ENCODE data around the gene TMEM120B.
"Not testable (repeated sequence)": the region's sequence is repeated elsewhere in the genome, so short reads cannot be mapped to it uniquely, and the experiment has no call there.

Gene TMEM120B

GRCh38 chr12:121787063-121788025 is 74.8 kb downstream of the TMEM120B start:
- no peak for TF ChIP-seq JUND (IDR thresholded peaks at IDR 0.05; ENCODE audit: low read depth)
- DNase-seq (ENCODE audit: low read depth in 1 of 2, low spot score in 1 of 2) = peak in 1 of 2 experiments; percentile 59
- in situ Hi-C loops (cut with HindIII; ENCODE audit: low pct_unique_long_range_greater_than_20kb, low sequenced_read_pairs) = no loop called here

- in situ Hi-C loops (cut with HindIII; ENCODE audit: low pct_unique_long_range_greater_than_20kb, low sequenced_read_pairs) = no loop called here
- TF ChIP-seq JUND (IDR thresholded peaks at IDR 0.05; ENCODE audit: low read depth) = no peak
- no peak for DNase-seq (ENCODE audit: low read depth in 1 of 2, low spot score in 1 of 2)
Measured at GRCh38 chr12:121788176-121788818, 75.7 kb downstream of the TMEM120B start.

DNA sequence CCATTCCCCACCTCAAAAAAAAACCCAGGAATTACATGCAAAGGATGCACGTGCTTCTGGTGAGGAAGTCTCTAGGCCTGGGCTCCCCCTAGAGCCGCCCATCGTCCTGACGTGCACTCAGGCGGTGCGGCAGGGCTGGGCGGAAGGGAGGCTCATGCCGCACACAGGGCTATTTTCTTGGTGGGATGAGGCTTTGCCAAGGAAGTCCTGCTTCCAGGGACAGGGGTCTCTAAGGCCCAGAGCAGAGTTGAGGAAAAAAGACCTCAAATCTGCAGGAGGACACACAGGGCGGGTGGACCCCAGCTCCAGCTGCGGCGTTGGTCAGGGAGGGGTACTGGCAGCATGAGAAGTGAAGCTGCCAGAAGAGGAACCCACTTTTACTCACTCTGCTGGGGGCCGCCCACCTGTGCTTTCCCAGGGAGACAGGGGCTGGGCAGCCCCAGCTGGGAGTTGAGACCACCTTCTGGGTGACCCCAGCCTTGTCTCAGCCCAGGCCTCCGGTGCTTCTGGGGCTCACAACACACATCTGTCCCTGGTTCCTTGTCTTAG is 76.8 kb downstream of the TMEM120B start:
- in situ Hi-C loops (cut with HindIII; ENCODE audit: low pct_unique_long_range_greater_than_20kb, low sequenced_read_pairs) = no loop called here
- no peak for DNase-seq (ENCODE audit: low read depth in 1 of 2, low spot score in 1 of 2)

GRCh38 chr12:121789800-121790728 is 77.5 kb downstream of the TMEM120B start:
- DNase-seq (ENCODE audit: low read depth in 1 of 2, low spot score in 1 of 2) = no peak
- no peak for TF ChIP-seq JUND (IDR thresholded peaks at IDR 0.05; ENCODE audit: low read depth)
- in situ Hi-C loops (cut with HindIII; ENCODE audit: low pct_unique_long_range_greater_than_20kb, low sequenced_read_pairs) = no loop called here

More for the DNA sequence above, 76.8 kb downstream of the TMEM120B start:
- TF ChIP-seq JUND (IDR thresholded peaks at IDR 0.05; ENCODE audit: low read depth) = no peak

- DNase-seq (ENCODE audit: low read depth in 1 of 2, low spot score in 1 of 2); in situ Hi-C loops (cut with HindIII; ENCODE audit: low pct_unique_long_range_greater_than_20kb, low sequenced_read_pairs): not testable (repeated sequence)
Measured at GRCh38 chr12:121790785-121791184, 78.2 kb downstream of the TMEM120B start.

- in situ Hi-C loops (cut with HindIII; ENCODE audit: low pct_unique_long_range_greater_than_20kb, low sequenced_read_pairs) = no loop called here
- TF ChIP-seq JUND (IDR thresholded peaks at IDR 0.05; ENCODE audit: low read depth) = no peak
- DNase-seq (ENCODE audit: low read depth in 1 of 2, low spot score in 1 of 2) = no peak
Measured at GRCh38 chr12:121791671-121792551, 79.4 kb downstream of the TMEM120B start.

DNA sequence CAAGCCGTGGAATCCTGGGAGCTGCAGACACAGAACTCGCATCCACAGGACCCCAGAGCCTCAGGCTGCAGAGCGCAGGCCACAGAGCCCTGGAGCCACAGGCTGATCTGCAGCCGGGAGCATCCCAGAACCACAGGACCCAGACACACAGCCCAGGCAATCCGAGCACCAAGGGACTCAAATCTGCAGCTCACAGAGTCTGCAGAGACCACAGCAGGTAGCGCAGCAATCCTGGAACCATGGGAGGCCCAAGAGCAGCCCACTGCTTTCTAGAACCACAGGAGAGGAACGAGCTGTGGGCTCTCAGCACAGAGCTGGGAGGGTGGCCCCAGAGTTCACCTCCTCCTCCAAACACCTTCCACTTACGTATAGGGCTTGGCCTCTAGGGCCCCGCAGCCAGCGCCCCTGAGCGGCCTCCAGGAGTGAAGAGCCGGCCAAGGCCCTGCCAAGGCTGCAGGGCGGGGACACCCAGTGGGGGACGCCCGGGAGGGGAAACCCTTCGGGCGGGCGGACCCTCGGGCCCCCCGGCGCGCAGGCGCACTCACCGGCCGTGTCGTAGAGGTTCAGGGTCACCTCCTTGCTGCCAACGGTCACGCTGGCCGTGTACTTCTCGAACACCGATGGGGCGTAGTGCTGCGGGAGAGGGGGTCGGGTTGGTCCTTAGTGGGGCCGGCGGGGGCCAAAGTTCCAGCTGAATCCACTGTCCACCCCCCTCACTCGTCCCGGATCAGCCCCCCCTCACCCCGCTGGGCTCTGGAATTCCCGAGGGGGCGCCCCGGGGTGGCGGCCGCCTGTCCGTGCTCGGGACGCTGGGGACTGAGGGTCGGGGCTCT is 80.3 kb downstream of the TMEM120B start:
- DNase-seq (ENCODE audit: low read depth in 1 of 2, low spot score in 1 of 2) = no peak
- in situ Hi-C loops (cut with HindIII; ENCODE audit: low pct_unique_long_range_greater_than_20kb, low sequenced_read_pairs) = no loop called here
- TF ChIP-seq JUND (IDR thresholded peaks at IDR 0.05; ENCODE audit: low read depth) = no peak

DNA sequence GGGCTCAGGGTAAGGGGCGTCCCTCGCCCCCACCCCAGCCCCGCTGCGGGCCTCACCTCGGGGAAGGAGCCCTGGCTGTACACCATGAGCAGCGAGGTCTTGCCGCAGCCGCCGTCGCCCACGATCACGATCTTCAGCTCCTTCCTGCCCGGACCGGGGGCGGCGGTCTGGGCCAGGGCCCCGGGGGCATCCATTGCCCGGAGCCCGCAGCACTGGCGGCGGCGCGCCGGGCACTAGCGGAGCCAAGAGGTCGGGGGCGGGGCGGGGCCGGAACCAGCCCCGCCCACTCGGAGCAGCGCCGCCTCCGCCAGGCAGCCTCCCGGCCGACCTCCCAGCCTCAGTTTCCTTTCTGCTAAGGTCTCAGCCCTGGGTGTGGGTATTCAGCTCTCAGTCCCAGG is 80.9 kb downstream of the TMEM120B start, which contains the start of gene RHOF:
Gene RHOF (minus strand): TSS at position 249 of the 398 bp plus-strand sequence. CDS start 55 bp downstream, at position 194.
- in situ Hi-C loops (cut with HindIII; ENCODE audit: low pct_unique_long_range_greater_than_20kb, low sequenced_read_pairs) = no loop called here
- TF ChIP-seq JUND (IDR thresholded peaks at IDR 0.05; ENCODE audit: low read depth) = no peak
- DNase-seq (ENCODE audit: low read depth in 1 of 2, low spot score in 1 of 2) = peak in 1 of 2 experiments; percentile 59

GRCh38 chr12:121793838-121794533 is 81.4 kb downstream of the TMEM120B start:
- in situ Hi-C loops (cut with HindIII; ENCODE audit: low pct_unique_long_range_greater_than_20kb, low sequenced_read_pairs) = no loop called here
- peak; percentile 83 to 96 for DNase-seq (ENCODE audit: low read depth in 1 of 2, low spot score in 1 of 2)
- no peak for TF ChIP-seq JUND (IDR thresholded peaks at IDR 0.05; ENCODE audit: low read depth)

GRCh38 chr12:121794534-121795033 is 82.0 kb downstream of the TMEM120B start:
- no peak for TF ChIP-seq JUND (IDR thresholded peaks at IDR 0.05; ENCODE audit: low read depth)
- in situ Hi-C loops (cut with HindIII; ENCODE audit: low pct_unique_long_range_greater_than_20kb, low sequenced_read_pairs) = no loop called here
- no peak for DNase-seq (ENCODE audit: low read depth in 1 of 2, low spot score in 1 of 2)
